CD4-positive, alpha-beta T cell treated with Interleukin-2 at 100 ng/mL for 4 hours (primary cell): Measurements from ENCODE around the gene BPIFA1.

Experiments
- DNase-seq: peaks from one replicate; pipeline ENCODE4 v3.0.0-alpha.2; 2020; ENCODE audit warnings: low spot score

The BPIFA1 gene

GRCh38 chr20:33277471-33278441 is 42.0 kb downstream of the BPIFA1 start:
- no peak for DNase-seq

DNA sequence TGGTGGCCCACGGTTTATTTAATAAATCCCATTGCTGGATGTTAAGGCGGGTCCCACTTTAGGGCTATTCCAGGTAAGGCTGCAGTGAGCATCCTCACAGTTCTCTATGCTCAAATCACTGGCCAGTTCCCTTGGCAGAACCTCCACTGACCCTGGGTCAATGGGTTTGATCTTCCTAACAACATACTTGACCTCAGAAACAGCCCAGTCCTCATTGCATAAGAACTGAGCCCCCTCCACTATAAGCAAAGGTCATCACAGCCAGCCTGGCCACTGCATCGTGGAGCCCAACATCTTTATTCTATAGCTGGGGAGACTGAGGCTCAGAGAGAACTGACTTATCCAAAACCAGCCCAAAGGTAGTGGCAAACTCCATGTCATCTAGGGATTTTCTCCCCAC is 42.9 kb downstream of the BPIFA1 start:
- DNase-seq = no peak

DNA sequence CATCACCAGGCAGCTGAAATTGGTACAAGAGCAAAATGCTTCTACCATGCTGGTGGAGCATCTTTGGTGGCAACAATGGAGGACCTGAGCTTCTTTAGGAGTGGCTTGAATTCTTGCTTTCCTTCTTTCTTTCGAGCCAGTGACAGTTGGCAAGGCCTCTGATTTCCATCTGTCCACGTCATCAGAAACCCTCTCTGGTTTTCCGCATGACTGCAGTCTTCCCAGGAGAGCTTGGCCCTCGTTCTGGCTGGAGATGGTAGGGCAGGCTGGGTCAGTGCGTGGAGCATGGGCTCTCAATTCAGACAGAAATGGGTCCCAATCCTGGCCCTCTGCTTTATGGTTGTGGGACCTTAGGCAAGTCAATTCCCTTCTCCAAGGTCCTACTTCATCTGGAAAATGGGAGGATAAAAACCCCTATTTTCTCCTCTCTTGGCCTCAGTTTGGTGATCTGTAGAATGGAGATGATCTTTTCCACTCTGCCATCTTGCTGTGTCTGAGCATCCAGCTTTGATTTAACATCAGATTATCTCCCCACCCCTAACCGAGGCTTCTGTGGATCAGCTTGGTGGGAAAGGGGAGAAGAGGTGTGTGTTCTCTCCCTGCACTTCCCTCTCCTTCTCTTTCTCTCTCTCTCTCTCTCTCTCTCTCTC is 43.6 kb downstream of the BPIFA1 start:
- DNase-seq = no peak

DNA sequence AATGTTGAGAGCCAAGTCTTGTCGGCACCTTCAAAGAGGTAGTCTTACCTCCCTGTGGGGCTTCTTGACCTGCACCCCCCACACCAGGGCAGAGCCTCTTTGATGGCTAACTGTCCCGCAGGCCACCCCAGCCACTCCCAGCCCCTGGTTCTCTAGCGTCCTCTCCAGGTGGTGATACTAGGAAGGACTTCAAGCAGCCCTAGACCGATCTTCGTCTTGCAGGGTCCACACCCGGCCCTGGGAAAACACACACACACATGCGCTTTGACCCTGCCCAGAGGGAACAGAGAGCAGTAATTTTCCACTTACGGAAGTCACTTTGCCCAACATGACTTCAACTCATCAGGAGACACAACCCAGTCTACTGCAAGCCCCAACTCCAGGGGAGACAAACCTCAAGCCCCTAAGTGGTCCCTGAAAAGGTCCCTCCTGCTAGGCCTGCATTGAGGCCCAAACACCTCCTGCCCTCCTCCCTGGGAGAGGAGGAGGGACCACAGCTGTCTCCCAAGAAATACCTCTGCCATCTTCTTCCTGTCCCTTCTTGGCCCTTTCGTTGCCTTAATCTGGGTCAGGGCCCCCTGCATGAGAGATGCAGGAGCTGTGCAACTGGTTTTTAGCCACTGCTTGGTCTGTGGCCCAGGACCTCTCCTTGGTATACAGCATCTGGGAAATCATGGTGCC is 44.3 kb downstream of the BPIFA1 start:
- no peak for DNase-seq

GRCh38 chr20:33280775-33281174 is 45.0 kb downstream of the BPIFA1 start:
- no peak for DNase-seq

DNA sequence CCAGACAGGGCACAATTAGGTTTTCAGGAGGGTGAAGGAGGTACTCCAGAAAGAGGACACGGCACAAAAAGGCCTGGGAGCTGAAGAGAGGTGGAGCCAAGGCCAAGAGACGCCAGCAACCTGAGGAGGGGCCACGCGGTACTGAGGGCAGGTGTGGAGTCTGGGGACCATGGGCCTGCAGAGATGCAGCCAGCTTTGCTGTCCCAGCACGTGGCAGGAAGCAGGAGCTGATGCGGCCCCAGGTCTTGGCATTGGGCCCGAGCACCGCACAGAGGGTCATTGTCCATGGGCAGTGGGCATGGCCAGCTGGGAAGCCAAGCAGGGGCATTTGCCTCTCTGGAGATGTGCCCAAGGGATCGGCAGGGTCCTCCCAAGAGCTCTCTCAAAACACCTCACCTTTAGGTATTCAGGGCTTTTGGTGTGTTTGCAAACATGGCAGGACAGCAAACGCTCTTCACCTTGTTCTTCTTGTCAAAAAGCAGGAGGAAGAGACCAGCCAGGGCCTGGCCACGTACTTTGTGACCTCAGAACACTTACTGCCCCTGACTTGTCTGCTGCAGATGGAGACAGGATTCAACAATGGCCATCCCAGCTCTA is 45.9 kb downstream of the BPIFA1 start:
- DNase-seq = no peak

DNA sequence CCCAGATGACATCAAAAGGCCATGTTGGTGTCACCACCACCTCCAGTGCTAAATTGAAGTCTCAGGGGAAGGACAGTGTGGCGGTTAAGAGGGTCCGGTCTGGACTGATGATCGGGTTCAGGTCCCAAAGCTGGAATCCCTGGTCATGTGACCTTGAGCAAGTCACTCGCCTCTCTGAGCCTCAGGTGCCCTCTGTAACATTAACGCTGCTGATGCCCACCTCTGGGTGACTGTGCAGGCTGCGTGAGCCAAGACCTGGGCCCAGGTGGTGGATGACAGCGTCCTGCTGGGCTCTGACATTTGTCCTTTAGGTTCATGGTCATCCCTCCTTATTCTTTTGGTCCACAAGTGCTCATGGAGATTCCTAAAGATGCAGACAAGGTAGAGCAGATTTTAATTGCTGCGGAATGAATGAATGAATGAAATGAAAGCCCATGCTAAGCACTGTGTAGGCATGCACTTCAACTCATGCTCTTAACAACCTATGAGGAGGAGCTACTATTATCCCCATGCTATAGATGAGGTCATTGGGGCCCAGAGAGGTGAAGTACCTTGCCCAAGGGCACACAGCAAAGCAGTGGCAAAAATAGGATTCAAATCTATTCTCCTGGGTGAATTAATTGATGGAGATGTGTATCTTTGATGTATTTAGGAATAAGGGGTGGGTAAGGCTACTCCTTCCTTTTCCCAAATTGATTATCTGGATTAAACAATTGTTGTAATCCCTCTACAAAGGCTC is 46.6 kb downstream of the BPIFA1 start:
- no peak for DNase-seq

DNA sequence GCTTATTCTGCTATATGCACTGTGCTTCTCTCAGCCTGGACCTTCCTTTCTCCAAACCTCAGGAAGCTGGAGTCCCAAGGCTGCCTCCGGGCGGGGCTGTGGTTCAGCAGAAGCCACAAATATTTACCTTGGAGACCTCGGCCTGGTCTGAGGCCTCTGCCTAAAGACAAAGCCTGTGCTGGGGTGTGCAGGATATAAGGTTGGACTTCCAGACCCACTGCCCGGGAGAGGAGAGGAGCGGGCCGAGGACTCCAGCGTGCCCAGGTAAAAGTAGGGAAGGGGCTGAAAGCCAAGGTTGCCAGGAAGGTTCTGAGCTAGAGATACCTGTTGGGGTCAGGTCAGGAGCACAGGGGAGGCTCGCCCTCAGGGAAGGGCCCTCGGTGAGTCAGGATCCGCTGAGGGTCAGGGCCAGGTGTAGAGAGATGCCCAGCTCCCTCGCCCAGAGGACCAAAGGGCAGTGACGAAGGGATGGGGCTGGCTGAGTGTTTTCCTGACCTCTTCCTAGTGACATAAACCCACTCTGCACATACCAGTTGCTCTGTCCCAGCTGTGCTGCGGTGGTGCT is 47.3 kb downstream of the BPIFA1 start, which contains the start of gene BPIFB1:
BPIFB1 (plus strand) TSS at position 224 of the 565 bp plus-strand sequence. CDS start 2,860 bp downstream, outside the sequence.
- no peak for DNase-seq

DNA sequence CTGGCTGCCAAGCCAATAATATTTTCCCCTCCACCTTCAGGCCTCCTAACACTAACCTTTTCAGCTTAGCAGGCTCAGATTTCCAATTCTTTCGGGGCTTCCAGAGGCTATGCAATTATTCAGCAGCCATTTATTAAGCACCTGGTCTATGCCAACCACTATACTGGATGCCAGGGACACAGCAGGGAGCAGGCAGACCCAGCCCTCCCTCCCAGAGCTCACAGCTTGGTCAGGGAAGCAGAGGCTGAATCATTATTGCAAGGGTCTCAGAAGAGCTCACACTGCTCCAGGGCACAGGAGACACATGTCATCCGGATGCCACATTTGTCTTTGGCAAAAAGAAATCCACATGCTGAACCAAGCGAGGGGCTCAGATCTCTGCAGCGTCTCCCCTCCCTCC is 48.5 kb downstream of the BPIFA1 start:
- DNase-seq = no peak

DNA sequence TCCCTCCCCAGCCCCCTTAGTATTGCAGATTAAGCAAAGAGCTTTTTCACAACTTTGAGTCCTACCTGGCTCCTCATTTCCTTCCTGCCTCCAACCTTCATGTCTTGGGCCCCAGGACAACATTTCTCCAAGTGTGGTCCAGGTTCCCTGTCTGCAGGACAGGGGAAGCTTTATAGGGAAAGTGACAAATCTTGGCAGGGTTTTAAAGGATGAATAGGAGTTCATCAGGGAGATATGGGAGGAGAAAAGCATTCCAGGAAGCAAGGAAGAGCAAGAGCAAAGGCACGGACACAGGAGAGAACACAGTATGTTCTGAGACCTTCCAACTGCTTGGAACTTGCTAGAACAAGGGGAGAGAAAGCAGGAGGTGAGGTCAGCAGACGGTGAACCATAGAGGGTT is 49.1 kb downstream of the BPIFA1 start:
- no peak for DNase-seq

DNA sequence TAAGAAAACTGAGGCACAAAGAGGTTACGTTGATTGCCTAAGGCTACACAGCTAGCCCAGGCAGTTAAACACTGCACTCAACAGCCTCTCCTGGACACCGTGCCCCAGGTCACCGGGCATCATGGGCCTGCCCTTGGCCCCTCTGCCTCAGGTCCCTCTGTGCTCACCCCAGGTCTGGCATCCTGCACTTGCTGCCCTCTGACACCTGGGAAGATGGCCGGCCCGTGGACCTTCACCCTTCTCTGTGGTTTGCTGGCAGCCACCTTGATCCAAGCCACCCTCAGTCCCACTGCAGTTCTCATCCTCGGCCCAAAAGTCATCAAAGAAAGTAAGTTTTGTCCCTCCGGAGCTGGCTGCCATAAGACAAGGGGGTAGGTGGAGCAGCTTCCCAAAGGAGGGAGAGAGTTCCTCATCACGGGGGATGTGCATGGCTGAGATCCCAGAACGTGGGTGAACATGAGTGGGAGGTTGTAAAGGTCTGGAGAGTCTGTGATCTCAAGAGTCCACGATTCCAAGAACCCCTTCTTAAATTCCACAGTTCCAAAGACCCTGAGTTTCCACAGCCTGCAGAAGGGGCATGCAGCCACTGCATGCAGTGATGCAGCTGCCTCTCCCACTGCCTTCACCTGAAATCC is 50.2 kb downstream of the BPIFA1 start:
- DNase-seq = no peak

GRCh38 chr20:33287884-33288283 is 52.1 kb downstream of the BPIFA1 start:
- DNase-seq = no peak

DNA sequence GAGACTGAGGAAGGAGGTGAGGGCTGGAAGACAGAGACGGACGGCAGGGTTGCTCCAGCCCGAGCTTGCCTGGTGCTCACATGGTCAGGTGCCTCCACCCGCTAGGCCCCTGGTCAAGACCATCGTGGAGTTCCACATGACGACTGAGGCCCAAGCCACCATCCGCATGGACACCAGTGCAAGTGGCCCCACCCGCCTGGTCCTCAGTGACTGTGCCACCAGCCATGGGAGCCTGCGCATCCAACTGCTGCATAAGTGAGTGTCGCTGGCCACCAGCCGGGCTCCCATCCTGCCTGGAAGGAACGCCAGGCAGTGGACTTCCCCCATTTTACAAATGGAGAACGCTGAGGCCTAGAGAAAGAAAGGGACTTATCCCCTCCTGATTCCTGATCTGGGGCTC is 55.1 kb downstream of the BPIFA1 start:
- no peak for DNase-seq

- DNase-seq = no peak
These were observed 55.6 kb downstream of the BPIFA1 start for GRCh38 chr20:33291416-33291815.

DNA sequence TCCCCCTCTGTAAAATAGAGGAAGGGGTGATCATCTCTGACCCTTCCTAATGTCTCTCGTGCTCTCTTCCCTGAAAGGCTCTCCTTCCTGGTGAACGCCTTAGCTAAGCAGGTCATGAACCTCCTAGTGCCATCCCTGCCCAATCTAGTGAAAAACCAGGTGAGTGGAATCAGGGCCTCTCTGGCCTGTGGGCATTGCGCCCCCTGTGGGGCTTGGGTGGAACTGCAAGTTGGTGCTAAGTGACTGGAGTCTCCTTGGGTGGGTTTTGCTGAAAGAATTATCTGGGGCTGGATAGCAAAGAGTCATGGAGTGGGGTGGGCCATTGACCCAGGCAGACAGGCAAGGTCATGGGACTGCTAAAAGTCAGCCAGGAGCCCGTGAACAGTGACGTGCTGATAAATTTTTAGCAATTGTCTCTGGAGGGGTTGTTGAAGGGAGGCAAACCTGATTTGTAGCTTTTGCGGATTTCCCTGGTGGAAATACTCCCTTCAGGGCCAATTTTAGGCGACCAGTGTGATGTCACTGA is 56.1 kb downstream of the BPIFA1 start:
- DNase-seq = peak; percentile 61
